ENCODE measurements around the gene PRXL2B.

PRXL2B gene

GRCh38 chr1:2601721-2602303 lies 15.2 kb downstream of the PRXL2B start:
- no peak for DNase-seq

DNA sequence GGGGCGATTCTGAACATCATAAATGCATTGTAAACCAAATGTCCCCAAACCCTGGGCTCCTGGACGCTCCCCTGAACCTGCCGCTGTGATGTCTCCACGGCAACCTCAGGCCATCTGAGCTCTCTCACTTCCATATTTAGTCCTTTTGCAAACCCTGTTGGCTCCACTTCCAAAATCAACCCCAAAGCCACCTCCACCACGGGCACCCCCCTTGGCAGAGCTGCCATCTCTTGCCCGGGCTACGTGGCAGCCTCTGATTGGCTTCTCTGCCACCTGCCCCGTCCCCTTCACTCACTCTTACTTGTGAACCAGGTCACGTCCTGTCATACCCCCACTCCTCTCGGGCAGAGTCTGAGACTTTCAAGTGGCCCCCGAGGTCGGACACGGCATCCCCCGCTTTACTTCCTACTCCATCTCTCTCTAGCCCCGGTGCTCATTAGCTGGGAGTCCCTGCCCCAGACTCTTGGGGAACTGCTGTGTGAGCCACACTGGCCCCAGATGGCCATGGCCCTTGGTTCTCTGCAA lies 15.8 kb downstream of the PRXL2B start:
- DNase-seq = no peak

GRCh38 chr1:2602866-2603520 lies 16.4 kb downstream of the PRXL2B start:
- DNase-seq = no peak

GRCh38 chr1:2603521-2604155 lies 17.1 kb downstream of the PRXL2B start:
- DNase-seq = no peak

- DNase-seq = no peak
These were observed 17.7 kb downstream of the PRXL2B start for GRCh38 chr1:2604156-2604843.

GRCh38 chr1:2604844-2605508 lies 18.4 kb downstream of the PRXL2B start:
- DNase-seq = no peak

DNA sequence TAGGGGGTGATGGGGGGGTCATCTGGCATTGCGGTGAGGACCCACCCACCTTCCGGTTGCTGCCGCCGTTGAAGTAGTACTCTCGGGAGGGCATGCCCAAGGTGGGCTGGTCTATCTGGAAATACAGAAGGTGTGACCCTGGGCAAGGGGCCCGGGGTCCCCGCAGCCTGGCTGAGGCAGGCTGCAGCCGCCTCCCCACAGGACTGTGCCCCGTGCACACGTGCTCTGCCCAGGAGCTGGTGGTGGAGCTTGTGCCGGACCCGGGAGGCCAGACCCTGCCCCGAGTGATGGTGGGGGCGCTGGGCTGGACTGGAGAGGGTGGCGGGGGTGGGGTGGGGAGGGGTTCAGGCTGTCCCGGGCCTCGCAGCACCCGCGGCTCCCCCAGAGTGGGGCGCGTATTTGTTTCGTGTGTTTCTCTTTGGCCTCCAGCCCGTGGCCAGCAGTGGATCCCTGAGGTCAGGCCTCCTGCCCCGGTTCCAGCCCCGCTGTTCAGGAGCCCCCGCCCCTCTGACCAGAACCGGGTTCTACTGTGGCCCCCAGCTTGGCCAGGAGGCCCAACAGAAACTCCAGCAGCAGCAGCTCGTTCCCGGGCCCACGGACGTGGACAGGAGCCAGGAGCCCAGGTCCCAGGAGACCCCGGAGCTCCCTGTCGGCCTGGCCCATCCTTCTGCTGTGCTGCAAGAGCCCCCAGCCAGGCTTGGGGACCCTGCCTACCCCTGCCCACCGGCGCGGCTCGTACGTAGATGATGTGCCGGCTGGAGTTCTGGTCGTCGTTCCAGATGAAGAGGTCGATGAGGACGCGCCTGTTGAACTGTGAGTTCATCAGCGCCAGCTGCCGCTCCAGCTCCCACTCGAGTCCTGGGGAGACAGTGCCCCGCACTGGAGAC lies 19.2 kb downstream of the PRXL2B start:
- no peak for DNase-seq

GRCh38 chr1:2606396-2606880 lies 19.9 kb downstream of the PRXL2B start:
- DNase-seq = no peak

GRCh38 chr1:2606881-2607621 lies 20.5 kb downstream of the PRXL2B start:
- no peak for DNase-seq

- no peak for DNase-seq
These were observed 21.1 kb downstream of the PRXL2B start for GRCh38 chr1:2607641-2608091.

DNA sequence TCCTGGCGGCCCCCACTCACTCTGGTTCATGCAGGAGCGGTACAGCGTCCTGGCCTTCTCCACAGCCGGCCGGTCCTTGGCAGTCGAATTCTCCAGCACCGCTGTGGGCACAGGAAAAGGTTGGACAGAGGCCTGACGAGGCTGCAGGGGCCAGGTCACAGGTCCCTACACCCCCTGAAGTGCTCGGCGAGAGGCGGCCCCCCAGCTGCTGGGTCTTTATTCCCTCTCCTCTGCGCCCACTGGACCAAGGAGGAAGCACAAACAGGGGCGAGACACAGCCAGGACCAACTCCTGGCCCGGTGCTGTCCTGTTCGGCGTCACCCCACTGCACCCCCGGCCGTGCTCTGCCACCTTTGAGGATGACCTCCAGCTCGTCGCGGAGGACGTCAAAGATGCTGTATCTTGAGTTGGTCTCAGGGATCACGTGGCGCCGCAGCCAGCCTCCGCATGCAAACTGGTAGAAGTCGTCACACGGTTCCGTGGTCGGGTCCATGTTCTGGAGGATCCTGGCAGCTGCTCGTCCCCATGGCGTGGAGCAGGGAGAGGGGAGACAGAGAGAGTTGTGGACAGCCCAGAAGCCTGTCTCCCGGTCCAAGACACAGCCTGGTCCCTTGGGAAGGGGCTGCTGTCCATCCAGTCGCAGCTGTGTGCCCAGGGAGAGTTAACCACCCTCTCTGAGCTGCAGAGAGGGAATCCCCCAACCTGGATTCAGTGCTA lies 22.9 kb downstream of the PRXL2B start:
- DNase-seq = no peak

DNA sequence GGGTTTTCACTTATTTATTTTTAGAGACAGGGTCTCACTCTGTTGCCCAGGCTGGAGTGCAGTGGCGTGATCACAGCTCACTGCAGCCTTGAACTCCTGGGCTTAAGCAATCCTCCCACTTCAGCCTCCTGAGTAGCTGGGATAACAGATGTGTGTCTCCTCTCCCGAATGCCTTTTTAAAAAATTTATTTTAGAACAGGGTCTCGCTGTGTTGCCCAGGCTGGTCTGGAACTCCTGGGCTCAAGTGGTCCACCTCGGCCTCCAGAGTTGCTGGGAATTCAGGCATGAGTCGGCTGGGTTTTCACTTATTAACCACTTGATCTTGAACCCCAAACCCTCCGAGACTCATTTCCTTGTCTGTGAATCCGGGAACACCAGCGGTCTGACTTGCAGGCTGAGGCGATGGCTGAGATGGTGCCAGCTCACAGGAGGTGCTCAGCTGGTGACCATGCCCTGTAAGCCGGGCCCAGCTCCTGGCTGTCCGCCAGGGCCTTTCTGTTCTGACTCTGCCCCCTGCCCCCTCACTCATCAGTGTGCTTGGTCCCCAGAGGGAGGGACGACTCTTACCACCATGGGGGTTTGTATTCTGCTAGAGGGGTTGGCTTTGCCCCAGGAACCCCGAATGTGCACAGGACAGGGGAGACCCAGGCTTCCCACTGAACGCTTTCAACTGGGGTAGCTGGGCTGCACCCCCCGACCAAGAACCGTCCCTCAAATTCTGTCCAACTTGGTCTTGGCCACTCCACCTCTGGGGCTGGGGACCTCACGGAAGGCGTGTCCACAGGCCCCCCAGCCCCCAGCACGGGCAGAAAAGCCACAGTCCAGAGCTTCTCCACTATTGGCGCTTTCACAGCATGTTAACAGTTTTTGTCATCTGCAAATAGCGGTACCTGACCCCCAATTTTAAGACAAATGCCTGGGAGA lies 23.7 kb downstream of the PRXL2B start:
- DNase-seq = no peak

GRCh38 chr1:2611031-2611501 lies 24.5 kb downstream of the PRXL2B start:
- no peak for DNase-seq

- no peak for DNase-seq
These were observed 25.3 kb downstream of the PRXL2B start for GRCh38 chr1:2611621-2612437.

DNA sequence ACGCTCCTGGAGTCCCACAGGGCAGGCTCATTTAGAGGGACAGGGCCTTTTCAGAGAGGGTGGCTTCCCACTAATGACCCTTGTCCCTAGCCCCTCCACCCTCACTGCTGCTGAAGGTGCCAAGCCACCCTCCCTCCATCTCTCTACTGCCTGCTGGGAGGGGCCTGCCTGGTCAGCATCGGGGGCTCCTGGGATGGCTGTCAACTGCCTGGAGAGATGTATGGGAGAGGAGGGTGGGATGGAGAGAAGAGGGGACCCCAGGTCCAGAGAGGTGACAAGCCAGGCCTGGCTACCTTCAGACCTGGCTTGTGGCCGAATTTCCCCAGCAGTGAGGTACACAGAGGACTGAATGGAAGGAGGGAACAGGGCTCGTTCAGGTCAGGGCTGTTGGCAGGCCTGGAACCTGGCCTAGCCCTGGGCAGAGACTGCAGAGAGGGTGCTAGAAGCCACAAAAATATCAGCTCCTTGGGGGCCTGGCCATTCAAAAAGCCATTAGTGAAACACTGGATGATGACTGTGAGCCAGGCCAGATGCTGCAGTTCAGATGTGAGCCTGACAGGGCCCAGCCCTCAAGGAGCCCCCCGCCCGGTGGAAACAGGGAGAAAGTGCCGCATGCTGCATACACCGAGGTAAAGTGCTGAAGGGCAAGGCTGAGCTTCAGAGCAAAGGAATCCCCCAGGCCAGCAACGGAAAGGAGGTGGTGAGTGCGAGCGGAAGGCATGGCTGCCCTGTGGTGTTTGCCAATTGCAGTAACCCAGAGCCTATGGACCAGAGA lies 26.2 kb downstream of the PRXL2B start:
- no peak for DNase-seq

GRCh38 chr1:2614145-2614544 lies 27.6 kb downstream of the PRXL2B start:
- DNase-seq = no peak

- DNase-seq = no peak
These were observed 31.4 kb downstream of the PRXL2B start for GRCh38 chr1:2617971-2618470.

Measured in activated naive CD4-positive, alpha-beta T cell (primary cell).